GM18505 (cell line): ENCODE results near the gene ECE1.
"Not testable (repeated sequence)": the region's sequence is repeated elsewhere in the genome, so short reads cannot be mapped to it uniquely, and the experiment has no call there.

Source experiments
- ATAC-seq: cut with Tn5 transposase; IDR thresholded peaks from one replicate; pipeline ENCODE4 v1.9.1; 2021; ENCODE audit not compliant: unreplicated experiment
- POLR2A ChIP-seq: IDR thresholded peaks from 4 replicates; pipeline ENCODE4 v1.6.1; 2011; ENCODE audit warnings: borderline replicate concordance; ENCODE audit not compliant: insufficient read depth, insufficient read length; ENCODE audit errors: extremely low read depth

The ECE1 gene

GRCh38 chr1:21174230-21174629, 116.0 kb downstream of the ECE1 start:
- ATAC-seq: no peak
- no peak for TF ChIP-seq POLR2A

DNA sequence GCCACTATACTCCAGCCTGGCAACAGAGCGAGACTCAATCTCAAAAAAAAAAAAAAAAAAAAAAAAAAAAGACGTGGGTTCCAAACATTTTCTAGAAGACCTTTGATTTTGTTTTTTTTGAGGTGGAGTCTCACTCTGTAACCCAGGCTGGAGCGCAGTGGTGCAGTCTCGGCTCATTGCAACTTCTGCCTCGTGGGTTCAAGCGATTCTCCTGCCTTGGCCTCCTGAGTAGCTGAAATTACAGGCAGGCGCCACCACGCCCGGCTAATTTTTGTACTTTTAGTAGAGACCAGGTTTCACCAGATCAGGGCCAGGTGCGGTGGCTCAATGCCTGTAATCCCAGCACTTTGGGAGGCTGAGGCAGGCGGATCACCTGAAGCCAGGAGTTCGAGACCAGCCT, 117.2 kb downstream of the ECE1 start:
- not testable (repeated sequence) for ATAC-seq

DNA sequence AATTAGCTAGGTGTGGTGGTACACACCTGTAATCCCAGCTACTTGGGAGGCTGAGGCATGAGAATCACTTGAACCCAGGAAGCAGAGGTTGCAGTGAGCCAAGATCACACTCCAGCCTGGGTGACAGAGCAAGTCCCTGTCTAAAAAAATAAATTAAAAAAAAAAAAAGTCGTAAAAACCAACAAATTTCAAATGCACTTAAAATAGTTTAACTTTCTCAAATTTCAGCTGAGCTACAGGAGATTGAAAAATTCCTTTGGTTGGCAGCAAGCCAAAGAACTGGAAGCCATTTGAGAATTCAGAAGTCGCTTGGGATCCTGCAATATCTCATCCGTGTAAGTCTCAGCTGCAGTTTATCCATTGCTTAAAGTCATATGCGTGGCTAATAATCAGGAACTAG, 119.4 kb downstream of the ECE1 start:
- not testable (repeated sequence) for ATAC-seq

- no peak for TF ChIP-seq POLR2A
- ATAC-seq: no peak
Measured at GRCh38 chr1:21168444-21168843, 121.8 kb downstream of the ECE1 start.
